H9 (cell line): ENCODE data around the gene MAST4. TPM values are rescaled to one million over a fixed set of nuclear protein-coding genes. Genes with fewer than 3 reads are reported as not detected.

Experiments
- DNase-seq: peaks from one replicate; pipeline ENCODE4 v3.0.0-alpha.2; 2017
- H2AFZ ChIP-seq: one replicate; pipeline ENCODE4 v1.6.1; 2013; ENCODE audit warnings: mild to moderate bottlenecking, low read length, control low read depth, moderate library complexity
- H2AK5ac ChIP-seq: 2 replicates; pipeline ENCODE4 v1.6.1; 2013; ENCODE audit warnings: low read length, control low read depth, mixed read lengths; ENCODE audit not compliant: insufficient read length
- H2BK120ac ChIP-seq: one replicate; pipeline ENCODE4 v1.6.1; 2013; ENCODE audit warnings: low read depth, mild to moderate bottlenecking, low read length, control low read depth, inconsistent platforms; ENCODE audit not compliant: poor library complexity, severe bottlenecking
- H2BK12ac ChIP-seq: 2 replicates; pipeline ENCODE4 v1.6.1; 2013; ENCODE audit warnings: low read length, control low read depth, mixed read lengths, low read depth; ENCODE audit not compliant: insufficient read length
- H2BK15ac ChIP-seq: 2 replicates; pipeline ENCODE4 v1.6.1; 2013; ENCODE audit warnings: low read depth, low read length, control low read depth
- H2BK20ac ChIP-seq: one replicate; pipeline ENCODE4 v1.6.1; 2013; ENCODE audit warnings: low read depth, mild to moderate bottlenecking, low read length, control low read depth, inconsistent platforms; ENCODE audit not compliant: poor library complexity, severe bottlenecking
- H2BK5ac ChIP-seq: 2 replicates; pipeline ENCODE4 v1.6.1; 2013; ENCODE audit warnings: low read length, control low read depth, mixed read lengths; ENCODE audit not compliant: insufficient read length
- H3K14ac ChIP-seq: 2 replicates; pipeline ENCODE4 v1.6.1; 2013; ENCODE audit warnings: low read length, control low read depth; ENCODE audit not compliant: insufficient read depth
- H3K18ac ChIP-seq: 2 replicates; pipeline ENCODE4 v1.6.1; 2013; ENCODE audit warnings: low read depth, mild to moderate bottlenecking, mixed read lengths, low read length, control low read depth; ENCODE audit not compliant: insufficient read length
- H3K23ac ChIP-seq: 2 replicates; pipeline ENCODE4 v1.6.1; 2013; ENCODE audit warnings: low read length, control low read depth, mixed read lengths, low read depth; ENCODE audit not compliant: insufficient read length
- H3K23me2 ChIP-seq: 2 replicates; pipeline ENCODE4 v1.6.1; 2013; ENCODE audit warnings: low read depth, mild to moderate bottlenecking, mixed read lengths, low read length, control low read depth; ENCODE audit not compliant: insufficient read length, poor library complexity, severe bottlenecking
- H3K27ac ChIP-seq: 2 replicates; pipeline ENCODE4 v1.5.1; 2013; ENCODE audit warnings: low read length, control low read depth, mixed read lengths, low read depth; ENCODE audit not compliant: insufficient read length
- H3K27me3 ChIP-seq: 2 replicates; pipeline ENCODE4 v1.6.1; 2013; ENCODE audit warnings: low read length, control low read depth, inconsistent platforms; ENCODE audit not compliant: insufficient read depth
- H3K4ac ChIP-seq: 2 replicates; pipeline ENCODE4 v1.6.1; 2013; ENCODE audit warnings: low read depth, mild to moderate bottlenecking, control low read depth, inconsistent platforms, low read length, moderate library complexity
- H3K4me1 ChIP-seq: 2 replicates; pipeline ENCODE4 v1.6.1; 2013; ENCODE audit warnings: low read length, control low read depth, inconsistent platforms; ENCODE audit not compliant: insufficient read depth
- H3K4me2 ChIP-seq: 2 replicates; pipeline ENCODE4 v1.6.1; 2013; ENCODE audit warnings: low read length, control low read depth, mixed read lengths; ENCODE audit not compliant: insufficient read length, insufficient read depth
- H3K56ac ChIP-seq: 2 replicates; pipeline ENCODE4 v1.6.1; 2013; ENCODE audit warnings: low read depth, mild to moderate bottlenecking, mixed read lengths, low read length, control low read depth; ENCODE audit not compliant: insufficient read length
- H3K79me1 ChIP-seq: 2 replicates; pipeline ENCODE4 v1.6.1; 2013; ENCODE audit warnings: low read depth, mild to moderate bottlenecking, moderate library complexity, low read length, control low read depth, inconsistent platforms; ENCODE audit not compliant: insufficient read depth, poor library complexity, severe bottlenecking
- H3K79me2 ChIP-seq: 2 replicates; pipeline ENCODE4 v1.6.1; 2013; ENCODE audit warnings: low read length, control low read depth, inconsistent platforms; ENCODE audit not compliant: insufficient read depth
- H3K9ac ChIP-seq: 2 replicates; pipeline ENCODE4 v1.6.1; 2013; ENCODE audit warnings: low read length, control low read depth, mixed read lengths; ENCODE audit not compliant: insufficient read length; ENCODE audit errors: extremely low read depth
- H3K9me3 ChIP-seq: one replicate; pipeline ENCODE4 v1.6.1; 2013; ENCODE audit warnings: low read depth, low read length, inconsistent platforms; ENCODE audit not compliant: control insufficient read depth
- H3T11ph ChIP-seq: one replicate; pipeline ENCODE4 v1.6.1; 2013; ENCODE audit warnings: mild to moderate bottlenecking, low read length, control low read depth, inconsistent platforms
- H4K20me1 ChIP-seq: one replicate; pipeline ENCODE4 v1.6.1; 2013; ENCODE audit not compliant: control insufficient read depth, insufficient read length, insufficient read depth
- H4K5ac ChIP-seq: 2 replicates; pipeline ENCODE4 v1.6.1; 2013; ENCODE audit warnings: low read depth, mild to moderate bottlenecking, mixed read lengths, low read length, control low read depth; ENCODE audit not compliant: insufficient read length
- H4K8ac ChIP-seq: replicated peaks from 2 replicates; pipeline ENCODE4 v1.6.1; 2013; ENCODE audit warnings: low read length, control low read depth, mixed read lengths, low read depth; ENCODE audit not compliant: insufficient read length
- H4K91ac ChIP-seq: 2 replicates; pipeline ENCODE4 v1.6.1; 2013; ENCODE audit warnings: low read depth, mild to moderate bottlenecking, moderate library complexity, mixed read lengths, low read length, control low read depth; ENCODE audit not compliant: insufficient read length
- H3K27ac Mint-ChIP-seq, 3 experiments: 2 replicates in 2 of 3; 3 replicates in 1 of 3; pipeline ENCODE4 v1.8.0; 2020 to 2021; ENCODE audit warnings: mixed read lengths in 3 of 3, mild to moderate bottlenecking in 1 of 3, moderate library complexity in 1 of 3
- H3K27me3 Mint-ChIP-seq: 2 replicates; pipeline ENCODE4 v1.8.0; 2021; ENCODE audit warnings: low read depth, mild to moderate bottlenecking, moderate library complexity, mixed read lengths
- H3K36me3 Mint-ChIP-seq, 3 experiments: 2 replicates in 2 of 3; 3 replicates in 1 of 3; pipeline ENCODE4 v1.8.0; 2020 to 2021; ENCODE audit warnings: low read depth in 3 of 3, mixed read lengths in 3 of 3; ENCODE audit not compliant: insufficient read depth in 1 of 3
- H3K4me1 Mint-ChIP-seq, 2 experiments: 2 replicates each; pipeline ENCODE4 v1.8.0; 2020; ENCODE audit warnings: mixed read lengths in 2 of 2
- H3K4me3 Mint-ChIP-seq, 2 experiments: 2 replicates in 1 of 2; 3 replicates in 1 of 2; pipeline ENCODE4 v1.8.0; 2020 to 2021; ENCODE audit warnings: mild to moderate bottlenecking in 2 of 2, mixed read lengths in 2 of 2, moderate library complexity in 1 of 2
- H3K9me3 Mint-ChIP-seq, 2 experiments: 2 replicates in 1 of 2; 3 replicates in 1 of 2; pipeline ENCODE4 v1.8.0; 2020; ENCODE audit warnings: mild to moderate bottlenecking in 2 of 2, mixed read lengths in 2 of 2, moderate library complexity in 1 of 2
- WGBS: extraction: QIAGEN DNeasy Blood & Tissue Kit; methylation state at CpG from one replicate; pipeline ENCODE4 v1.1.7; 2013; ENCODE audit warnings: missing lambda C conversion rate, low lambda C conversion rate, mixed read lengths; ENCODE audit not compliant: insufficient read length; ENCODE audit errors: extremely low coverage; 5-methylcytosine and 5-hydroxymethylcytosine counted together
- total RNA-seq: library from RNA; stranded (reverse); gene quantifications from 2 replicates; pipeline ENCODE4 v1.2.1, GENCODE V29; 2021
- TF ChIP-seq, protein P1 (sequence below): fragments of 200-600 bp; sonication (generic); conservative IDR thresholded peaks from 3 replicates; pipeline ENCODE4 v1.8.0; 2021; ENCODE audit warnings: antibody characterized with exemption, mild to moderate bottlenecking

Gene MAST4
- total RNA-seq, 1 experiment from 2014 or later = 3.7 TPM

GRCh38 chr5:67009028-67009427 is 412.8 kb downstream of the MAST4 start:
- peaks cover 29 to 34% of the 10 kb centered on the region in 2 experiments for H3K4me1 Mint-ChIP-seq

More at GRCh38 chr5:67009028-67009427, 412.8 kb downstream of the MAST4 start:
- no peak overlapping the region for H2AFZ ChIP-seq
- no peaks in the 10 kb centered on the region for H3K79me2 ChIP-seq
- H4K20me1 ChIP-seq = no peaks in the 10 kb centered on the region
- peaks cover 11% of the 10 kb centered on the region for H3K23me2 ChIP-seq
- no peak overlapping the region for H3K14ac ChIP-seq
- no peak overlapping the region for H2BK120ac ChIP-seq
- no peak overlapping the region for H4K8ac ChIP-seq
- no peak overlapping the region for H2BK20ac ChIP-seq
- H3K56ac ChIP-seq = no peak overlapping the region
- H3K27me3 ChIP-seq = no peaks in the 10 kb centered on the region
- Mint-ChIP-seq H3K27me3 (peaks cover 1% of the 10 kb centered on the region; the same call in 1 of the 2 replicates), H3K4me3 (no peak overlapping the region), H3K27ac (no peak overlapping the region), H3K36me3 (no peaks in the 10 kb centered on the region), H3K9me3 (no peaks in the 10 kb centered on the region)
- no peak overlapping the region for H3K9ac ChIP-seq
- H4K5ac ChIP-seq = no peak overlapping the region
- H2BK15ac ChIP-seq = no peak overlapping the region
- H2BK5ac ChIP-seq = no peak overlapping the region
- H4K91ac ChIP-seq = no peak overlapping the region
- H3K4me1 ChIP-seq = no peaks in the 10 kb centered on the region; the same call in none of the 2 replicates
- H3K27ac ChIP-seq = no peak overlapping the region
- no peak overlapping the region for H3K18ac ChIP-seq
- H2AK5ac ChIP-seq = no peak overlapping the region
- no peak overlapping the region for H3K23ac ChIP-seq
- TF ChIP-seq, protein P1, sequence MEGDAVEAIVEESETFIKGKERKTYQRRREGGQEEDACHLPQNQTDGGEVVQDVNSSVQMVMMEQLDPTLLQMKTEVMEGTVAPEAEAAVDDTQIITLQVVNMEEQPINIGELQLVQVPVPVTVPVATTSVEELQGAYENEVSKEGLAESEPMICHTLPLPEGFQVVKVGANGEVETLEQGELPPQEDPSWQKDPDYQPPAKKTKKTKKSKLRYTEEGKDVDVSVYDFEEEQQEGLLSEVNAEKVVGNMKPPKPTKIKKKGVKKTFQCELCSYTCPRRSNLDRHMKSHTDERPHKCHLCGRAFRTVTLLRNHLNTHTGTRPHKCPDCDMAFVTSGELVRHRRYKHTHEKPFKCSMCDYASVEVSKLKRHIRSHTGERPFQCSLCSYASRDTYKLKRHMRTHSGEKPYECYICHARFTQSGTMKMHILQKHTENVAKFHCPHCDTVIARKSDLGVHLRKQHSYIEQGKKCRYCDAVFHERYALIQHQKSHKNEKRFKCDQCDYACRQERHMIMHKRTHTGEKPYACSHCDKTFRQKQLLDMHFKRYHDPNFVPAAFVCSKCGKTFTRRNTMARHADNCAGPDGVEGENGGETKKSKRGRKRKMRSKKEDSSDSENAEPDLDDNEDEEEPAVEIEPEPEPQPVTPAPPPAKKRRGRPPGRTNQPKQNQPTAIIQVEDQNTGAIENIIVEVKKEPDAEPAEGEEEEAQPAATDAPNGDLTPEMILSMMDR = no peak
- DNase-seq = no peak
- H3T11ph ChIP-seq = no peak overlapping the region
- no peak overlapping the region for H2BK12ac ChIP-seq
- no CpG with 5 or more reads among the region's 1 CpG for WGBS
- no peaks in the 10 kb centered on the region for H3K79me1 ChIP-seq
- no peak overlapping the region for H3K4me2 ChIP-seq
- H3K9me3 ChIP-seq = no peaks in the 10 kb centered on the region
- no peak overlapping the region for H3K4ac ChIP-seq
